ENCODE data around the gene NUDT16L1. TPM values are rescaled to one million over a fixed set of nuclear protein-coding genes. Genes with fewer than 3 reads are reported as not detected.
"Not testable (repeated sequence)": the region's sequence is repeated elsewhere in the genome, so short reads cannot be mapped to it uniquely, and the experiment has no call there.

Gene NUDT16L1
- total RNA-seq, 2 donors from 2014 or later = 50.7 to 80.1 TPM

- H3K9ac ChIP-seq (ENCODE audit: low read depth in 2 of 2, low read length in 2 of 2) = peak overlapping the region; percentile 51 to 82
- TF ChIP-seq, protein P1, sequence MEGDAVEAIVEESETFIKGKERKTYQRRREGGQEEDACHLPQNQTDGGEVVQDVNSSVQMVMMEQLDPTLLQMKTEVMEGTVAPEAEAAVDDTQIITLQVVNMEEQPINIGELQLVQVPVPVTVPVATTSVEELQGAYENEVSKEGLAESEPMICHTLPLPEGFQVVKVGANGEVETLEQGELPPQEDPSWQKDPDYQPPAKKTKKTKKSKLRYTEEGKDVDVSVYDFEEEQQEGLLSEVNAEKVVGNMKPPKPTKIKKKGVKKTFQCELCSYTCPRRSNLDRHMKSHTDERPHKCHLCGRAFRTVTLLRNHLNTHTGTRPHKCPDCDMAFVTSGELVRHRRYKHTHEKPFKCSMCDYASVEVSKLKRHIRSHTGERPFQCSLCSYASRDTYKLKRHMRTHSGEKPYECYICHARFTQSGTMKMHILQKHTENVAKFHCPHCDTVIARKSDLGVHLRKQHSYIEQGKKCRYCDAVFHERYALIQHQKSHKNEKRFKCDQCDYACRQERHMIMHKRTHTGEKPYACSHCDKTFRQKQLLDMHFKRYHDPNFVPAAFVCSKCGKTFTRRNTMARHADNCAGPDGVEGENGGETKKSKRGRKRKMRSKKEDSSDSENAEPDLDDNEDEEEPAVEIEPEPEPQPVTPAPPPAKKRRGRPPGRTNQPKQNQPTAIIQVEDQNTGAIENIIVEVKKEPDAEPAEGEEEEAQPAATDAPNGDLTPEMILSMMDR (IDR thresholded peaks at IDR 0.05) = no peak
- H3K27me3 ChIP-seq = no peaks in the 10 kb centered on the region
Measured at GRCh38 chr16:4734730-4735535, 41.6 kb downstream of the NUDT16L1 start.

GRCh38 chr16:4736546-4736945 is 43.2 kb downstream of the NUDT16L1 start:
- intact Hi-C loops (cut with DNase I) = loop anchor here (10.0 kb wide), 1 partner anchor 218 kb away; the partner anchor contains the start of gene SEC14L5
- DNase-seq = no peak
- no peak overlapping the region for H3K27ac ChIP-seq

More at GRCh38 chr16:4734730-4735535, 41.6 kb downstream of the NUDT16L1 start:
- intact Hi-C loops (cut with DNase I) = loop anchor here (10.0 kb wide), 1 partner anchor 220 kb away; the partner anchor contains the start of gene SEC14L5
- Histone ChIP-seq H3K4me1 (no peaks in the 10 kb centered on the region), H3K9me3 (no peaks in the 10 kb centered on the region), H3K36me3 (no peaks in the 10 kb centered on the region), H3K27ac (peak overlapping the region; percentile 80), H3K4me3 (peak overlapping the region; percentile 99)
- peak; percentile 95 for DNase-seq

GRCh38 chr16:4737545-4737944 is 44.2 kb downstream of the NUDT16L1 start:
- Histone ChIP-seq H3K36me3 (no peaks in the 10 kb centered on the region), H3K4me1 (no peaks in the 10 kb centered on the region), H3K27ac (no peak overlapping the region), H3K4me3 (no peak overlapping the region), H3K27me3 (no peaks in the 10 kb centered on the region), H3K9ac (ENCODE audit: low read depth in 2 of 2, low read length in 2 of 2) (no peak overlapping the region), H3K9me3 (no peaks in the 10 kb centered on the region)
- TF ChIP-seq, protein P1 (IDR thresholded peaks at IDR 0.05) = no peak
- no peak for DNase-seq
- intact Hi-C loops (cut with DNase I) = loop anchor here (10.0 kb wide), 1 partner anchor 217 kb away; the partner anchor contains the start of gene SEC14L5

More at GRCh38 chr16:4736546-4736945, 43.2 kb downstream of the NUDT16L1 start:
- no peaks in the 10 kb centered on the region for H3K4me1 ChIP-seq
- H3K9me3 ChIP-seq = no peaks in the 10 kb centered on the region
- H3K27me3 ChIP-seq = no peaks in the 10 kb centered on the region
- H3K9ac ChIP-seq (ENCODE audit: low read depth in 2 of 2, low read length in 2 of 2) = no peak overlapping the region
- TF ChIP-seq, protein P1 (IDR thresholded peaks at IDR 0.05) = no peak
- H3K4me3 ChIP-seq = no peak overlapping the region
- no peaks in the 10 kb centered on the region for H3K36me3 ChIP-seq

DNA sequence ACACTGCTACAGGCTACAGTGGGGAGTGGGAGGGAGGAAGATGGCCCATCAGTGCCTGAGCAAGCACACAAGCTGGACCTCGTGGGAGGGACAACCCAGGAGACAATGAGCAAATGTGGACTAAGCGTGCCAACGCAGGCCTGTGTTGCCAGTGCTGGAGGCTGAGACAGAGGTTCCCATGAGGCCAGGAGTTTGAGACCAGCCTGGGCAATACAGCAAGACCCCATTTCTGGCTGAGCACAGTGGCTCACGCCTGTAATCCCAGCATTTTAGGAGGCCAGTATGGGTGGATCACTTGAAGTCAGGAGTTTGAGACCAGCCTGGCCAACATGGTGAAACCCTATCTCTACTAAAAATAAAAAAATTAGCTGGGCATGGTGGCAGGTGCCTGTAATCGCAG is 45.0 kb downstream of the NUDT16L1 start:
- intact Hi-C loops (cut with DNase I) = loop anchor here (10.0 kb wide), 1 partner anchor 216 kb away; the partner anchor contains the start of gene SEC14L5
- H3K9me3 ChIP-seq = not testable (repeated sequence)

DNA sequence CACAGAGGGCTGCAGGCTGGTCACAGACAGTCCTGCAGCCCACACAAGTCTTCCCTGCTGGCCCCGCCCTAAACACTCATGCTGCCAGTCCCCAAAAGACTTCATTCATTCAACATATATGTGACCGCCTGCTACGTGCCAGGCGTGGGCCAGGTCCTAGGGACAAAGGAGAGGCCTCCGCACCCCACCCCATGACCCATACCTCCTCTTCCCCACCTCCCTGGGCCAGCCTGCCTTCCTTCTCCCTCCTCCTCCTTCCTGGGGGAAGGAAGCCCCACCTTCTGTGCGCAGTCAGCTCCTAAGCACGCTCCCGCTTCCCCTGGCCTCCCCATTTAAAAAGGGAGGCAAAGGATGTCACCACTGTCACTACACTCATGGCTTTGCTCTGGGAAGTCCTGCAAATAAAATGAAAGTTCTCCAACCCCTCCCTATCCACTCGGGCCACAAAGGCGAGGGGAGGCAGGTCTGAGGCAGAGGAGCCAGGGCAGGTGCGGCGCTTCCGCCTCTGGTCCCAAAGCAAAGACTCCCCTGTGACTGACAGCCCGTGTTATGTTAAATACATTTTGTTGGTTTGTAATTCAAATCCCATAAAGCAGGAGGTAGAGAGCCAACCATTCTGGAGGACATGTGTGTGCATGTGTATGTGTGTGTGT is 50.0 kb downstream of the NUDT16L1 start:
- H3K9ac ChIP-seq (ENCODE audit: low read depth in 2 of 2, low read length in 2 of 2) = peak overlapping the region in 1 of 2 donors; percentile 16
- no peaks in the 10 kb centered on the region for H3K4me1 ChIP-seq
- H3K27me3 ChIP-seq = no peaks in the 10 kb centered on the region
- H3K36me3 ChIP-seq = no peaks in the 10 kb centered on the region
- DNase-seq = peak; percentile 58
- TF ChIP-seq, protein P1 (IDR thresholded peaks at IDR 0.05) = no peak
- intact Hi-C loops (cut with DNase I) = no loop called here
- peak overlapping the region; percentile 32 for H3K4me3 ChIP-seq
- no peaks in the 10 kb centered on the region for H3K9me3 ChIP-seq
- H3K27ac ChIP-seq = no peak overlapping the region

More for the DNA sequence above, 45.0 kb downstream of the NUDT16L1 start:
- H3K4me3 ChIP-seq; DNase-seq; H3K4me1 ChIP-seq; H3K27ac ChIP-seq; H3K9ac ChIP-seq (ENCODE audit: low read depth in 2 of 2, low read length in 2 of 2); H3K36me3 ChIP-seq; H3K27me3 ChIP-seq: not testable (repeated sequence)
